ENCODE results near the gene SLC28A1. TPM values are rescaled to one million over a fixed set of nuclear protein-coding genes. Genes with fewer than 3 reads are reported as not detected.

The SLC28A1 gene
- total RNA-seq, 1 experiment from 2014 or later = not detected

DNA sequence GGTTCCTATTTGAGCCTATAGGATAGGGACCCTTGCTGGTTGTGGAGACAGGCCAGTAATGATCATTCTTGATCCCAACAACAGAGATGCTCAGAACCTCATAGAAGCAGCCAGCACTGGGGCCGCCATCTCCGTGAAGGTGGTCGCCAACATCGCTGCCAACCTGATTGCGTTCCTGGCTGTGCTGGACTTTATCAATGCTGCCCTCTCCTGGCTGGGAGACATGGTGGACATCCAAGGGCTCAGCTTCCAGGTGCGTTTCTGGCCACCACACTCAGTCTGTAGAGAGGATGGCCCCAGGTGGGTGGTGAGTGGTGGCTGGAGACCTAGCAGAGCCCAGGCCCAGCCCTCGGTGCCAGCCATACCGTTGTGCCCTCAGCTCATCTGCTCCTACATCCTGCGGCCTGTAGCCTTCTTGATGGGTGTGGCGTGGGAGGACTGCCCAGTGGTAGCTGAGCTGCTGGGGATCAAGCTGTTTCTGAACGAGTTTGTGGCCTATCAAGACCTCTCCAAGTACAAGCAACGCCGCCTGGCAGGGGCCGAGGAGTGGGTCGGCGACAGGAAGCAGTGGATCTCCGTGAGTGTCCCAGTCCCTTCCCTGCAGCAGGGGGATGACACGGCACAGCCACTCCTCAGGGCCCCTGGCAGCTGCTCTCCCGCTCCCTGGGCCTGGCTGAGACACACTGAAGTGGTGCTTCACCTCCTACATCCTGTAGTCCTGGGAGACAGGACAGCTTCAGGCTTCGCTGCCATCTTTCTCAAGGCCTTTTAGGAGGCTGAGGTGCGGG lies 50.7 kb downstream of the SLC28A1 start:
- ChIA-PET POLR2A (no interaction called here), CTCF (interaction anchor here (0.5 to 0.9 kb wide), 2 partner anchors 70 to 84 kb away, joined by 3 to 6 read pairs; no protein-coding TSS in a partner anchor)
- Histone ChIP-seq H3K9me3 (ENCODE audit: control insufficient read depth, insufficient read depth, low read depth, low read length) (no peaks in the 10 kb centered on the region), H3K27ac (ENCODE audit: low read length) (no peak overlapping the region), H3K4me3 (ENCODE audit: low read depth in 2 of 2, low read length in 2 of 2) (no peak overlapping the region), H3K36me3 (ENCODE audit: control insufficient read depth, insufficient read depth, low read length) (no peaks in the 10 kb centered on the region), H3K27me3 (ENCODE audit: control insufficient read depth, insufficient read depth, low read length) (no peaks in the 10 kb centered on the region), H3K4me1 (ENCODE audit: control insufficient read depth, insufficient read depth, low read length) (peaks cover 3% of the 10 kb centered on the region)
- DNase-seq (ENCODE audit: low read depth, low spot score) = no peak
- intact Hi-C loops (cut with micrococcal nuclease; ENCODE audit: unreplicated experiment) (no loop called here), in situ Hi-C loops (cut with HindIII; ENCODE audit: low pct_unique_long_range_greater_than_20kb, low sequenced_read_pairs) (no loop called here)
- ATAC-seq = peak; percentile 67
- BruUV-seq (replicated peaks) = no TSS peak
- TF ChIP-seq TCF7L2 (IDR thresholded peaks at IDR 0.05; ENCODE audit: low read depth, low read length) = no peak
- no peak for TF ChIP-seq SIN3A (IDR thresholded peaks at IDR 0.05; ENCODE audit: borderline replicate concordance, insufficient read depth, low read depth, low read length)
- TF ChIP-seq, protein P1, sequence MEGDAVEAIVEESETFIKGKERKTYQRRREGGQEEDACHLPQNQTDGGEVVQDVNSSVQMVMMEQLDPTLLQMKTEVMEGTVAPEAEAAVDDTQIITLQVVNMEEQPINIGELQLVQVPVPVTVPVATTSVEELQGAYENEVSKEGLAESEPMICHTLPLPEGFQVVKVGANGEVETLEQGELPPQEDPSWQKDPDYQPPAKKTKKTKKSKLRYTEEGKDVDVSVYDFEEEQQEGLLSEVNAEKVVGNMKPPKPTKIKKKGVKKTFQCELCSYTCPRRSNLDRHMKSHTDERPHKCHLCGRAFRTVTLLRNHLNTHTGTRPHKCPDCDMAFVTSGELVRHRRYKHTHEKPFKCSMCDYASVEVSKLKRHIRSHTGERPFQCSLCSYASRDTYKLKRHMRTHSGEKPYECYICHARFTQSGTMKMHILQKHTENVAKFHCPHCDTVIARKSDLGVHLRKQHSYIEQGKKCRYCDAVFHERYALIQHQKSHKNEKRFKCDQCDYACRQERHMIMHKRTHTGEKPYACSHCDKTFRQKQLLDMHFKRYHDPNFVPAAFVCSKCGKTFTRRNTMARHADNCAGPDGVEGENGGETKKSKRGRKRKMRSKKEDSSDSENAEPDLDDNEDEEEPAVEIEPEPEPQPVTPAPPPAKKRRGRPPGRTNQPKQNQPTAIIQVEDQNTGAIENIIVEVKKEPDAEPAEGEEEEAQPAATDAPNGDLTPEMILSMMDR (IDR thresholded peaks at IDR 0.05) = no peak; the same call in 1 of the 2 replicates
- no peak for TF ChIP-seq POLR2AphosphoS5 (IDR thresholded peaks at IDR 0.05; ENCODE audit: low read depth, low read length)
- TF ChIP-seq, protein P2, sequence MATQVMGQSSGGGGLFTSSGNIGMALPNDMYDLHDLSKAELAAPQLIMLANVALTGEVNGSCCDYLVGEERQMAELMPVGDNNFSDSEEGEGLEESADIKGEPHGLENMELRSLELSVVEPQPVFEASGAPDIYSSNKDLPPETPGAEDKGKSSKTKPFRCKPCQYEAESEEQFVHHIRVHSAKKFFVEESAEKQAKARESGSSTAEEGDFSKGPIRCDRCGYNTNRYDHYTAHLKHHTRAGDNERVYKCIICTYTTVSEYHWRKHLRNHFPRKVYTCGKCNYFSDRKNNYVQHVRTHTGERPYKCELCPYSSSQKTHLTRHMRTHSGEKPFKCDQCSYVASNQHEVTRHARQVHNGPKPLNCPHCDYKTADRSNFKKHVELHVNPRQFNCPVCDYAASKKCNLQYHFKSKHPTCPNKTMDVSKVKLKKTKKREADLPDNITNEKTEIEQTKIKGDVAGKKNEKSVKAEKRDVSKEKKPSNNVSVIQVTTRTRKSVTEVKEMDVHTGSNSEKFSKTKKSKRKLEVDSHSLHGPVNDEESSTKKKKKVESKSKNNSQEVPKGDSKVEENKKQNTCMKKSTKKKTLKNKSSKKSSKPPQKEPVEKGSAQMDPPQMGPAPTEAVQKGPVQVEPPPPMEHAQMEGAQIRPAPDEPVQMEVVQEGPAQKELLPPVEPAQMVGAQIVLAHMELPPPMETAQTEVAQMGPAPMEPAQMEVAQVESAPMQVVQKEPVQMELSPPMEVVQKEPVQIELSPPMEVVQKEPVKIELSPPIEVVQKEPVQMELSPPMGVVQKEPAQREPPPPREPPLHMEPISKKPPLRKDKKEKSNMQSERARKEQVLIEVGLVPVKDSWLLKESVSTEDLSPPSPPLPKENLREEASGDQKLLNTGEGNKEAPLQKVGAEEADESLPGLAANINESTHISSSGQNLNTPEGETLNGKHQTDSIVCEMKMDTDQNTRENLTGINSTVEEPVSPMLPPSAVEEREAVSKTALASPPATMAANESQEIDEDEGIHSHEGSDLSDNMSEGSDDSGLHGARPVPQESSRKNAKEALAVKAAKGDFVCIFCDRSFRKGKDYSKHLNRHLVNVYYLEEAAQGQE (IDR thresholded peaks at IDR 0.05; ENCODE audit: insufficient read depth in 1 of 2, low read depth in 2 of 2, low read length in 1 of 2) = no peak

DNA sequence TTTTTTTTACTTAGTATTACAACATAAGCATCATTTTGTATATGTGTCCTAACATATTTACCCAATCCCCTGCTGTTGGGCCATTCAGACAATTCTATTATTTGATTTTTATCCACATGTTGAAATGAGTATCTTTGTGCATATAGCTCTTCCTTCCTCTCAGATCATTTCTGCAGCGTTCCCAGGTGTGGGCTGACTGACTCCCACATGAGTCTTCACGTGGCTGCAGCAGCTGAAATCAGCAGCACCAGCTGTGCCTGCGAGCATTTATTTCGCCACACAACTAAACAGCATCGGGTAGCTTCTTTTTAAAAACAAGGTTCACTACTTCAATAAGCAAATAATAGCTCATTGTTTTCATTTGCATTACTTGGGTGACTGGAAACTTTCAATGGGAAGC lies 52.7 kb downstream of the SLC28A1 start:
- CTCF ChIA-PET = interaction anchor here (0.7 to 1.2 kb wide), 4 partner anchors 9 to 16 kb away, joined by 3 to 7 read pairs (median 5); no protein-coding TSS in a partner anchor
- Histone ChIP-seq H3K36me3 (ENCODE audit: control insufficient read depth, insufficient read depth, low read length) (no peaks in the 10 kb centered on the region), H3K27me3 (ENCODE audit: control insufficient read depth, insufficient read depth, low read length) (no peaks in the 10 kb centered on the region), H3K4me1 (ENCODE audit: control insufficient read depth, insufficient read depth, low read length) (no peaks in the 10 kb centered on the region), H3K9me3 (ENCODE audit: control insufficient read depth, insufficient read depth, low read depth, low read length) (no peaks in the 10 kb centered on the region; the same call in 1 of the 2 replicates), H3K4me3 (ENCODE audit: low read depth in 2 of 2, low read length in 2 of 2) (no peak overlapping the region), H3K27ac (ENCODE audit: low read length) (no peak overlapping the region)
- POLR2A ChIA-PET = interaction anchor here (0.7 kb wide), 1 partner anchor 63 kb away, joined by 3 read pairs; no protein-coding TSS in a partner anchor
- ATAC-seq = no peak
- no TSS peak for BruUV-seq (replicated peaks)
- DNase-seq (ENCODE audit: low read depth, low spot score) = no peak
- TF ChIP-seq POLR2AphosphoS5 (IDR thresholded peaks at IDR 0.05; ENCODE audit: low read depth, low read length) = no peak
- TF ChIP-seq, protein P2 (IDR thresholded peaks at IDR 0.05; ENCODE audit: insufficient read depth in 1 of 2, low read depth in 2 of 2, low read length in 1 of 2) = no peak
- no peak for TF ChIP-seq TCF7L2 (IDR thresholded peaks at IDR 0.05; ENCODE audit: low read depth, low read length)
- TF ChIP-seq, protein P1 (IDR thresholded peaks at IDR 0.05) = no peak
- TF ChIP-seq SIN3A (IDR thresholded peaks at IDR 0.05; ENCODE audit: borderline replicate concordance, insufficient read depth, low read depth, low read length) = no peak
- in situ Hi-C loops (cut with HindIII; ENCODE audit: low pct_unique_long_range_greater_than_20kb, low sequenced_read_pairs) = no loop called here
- intact Hi-C loops (cut with micrococcal nuclease; ENCODE audit: unreplicated experiment) = no loop called here

Measured in Panc1 (cell line).